Breast epithelium (tissue), 4 donors: ENCODE measurements around the gene BNC2. TPM values are rescaled to one million over a fixed set of nuclear protein-coding genes. Genes with fewer than 3 reads are reported as not detected.

Experiments used
- DNase-seq, 2 donors: peaks; one replicate each; pipeline ENCODE4 v3.0.0-alpha.2; 2019; ENCODE audit warnings: low spot score in 2 of 2
- H3K27ac ChIP-seq, 2 donors: fragments of 200-600 bp; sonication (generic) in 1 of 2; one replicate each; pipeline ENCODE4 v1.5.1; 2016 to 2019; ENCODE audit warnings: mild to moderate bottlenecking in 1 of 2
- H3K27me3 ChIP-seq, 2 donors: fragments of 200-600 bp; sonication (generic) in 1 of 2; one replicate each; pipeline versions ENCODE4 v1.5.1 to v1.6.0; 2017 to 2019; ENCODE audit warnings: control low read depth in 1 of 2, mild to moderate bottlenecking in 1 of 2
- H3K36me3 ChIP-seq: fragments of 200-600 bp; one replicate; pipeline ENCODE4 v1.5.1; 2019
- H3K4me1 ChIP-seq, 2 donors: fragments of 200-600 bp; sonication (generic); one replicate each; pipeline ENCODE4 v1.5.1; 2016 to 2019; ENCODE audit warnings: control low read depth in 1 of 2
- H3K4me3 ChIP-seq, 3 donors: fragments of 200-600 bp; sonication (generic); 1 replicate in 2 of 3; 2 replicates in 1 of 3; pipeline ENCODE4 v1.5.1; 2016 to 2019; ENCODE audit warnings: mild to moderate bottlenecking in 3 of 3, moderate library complexity in 2 of 3
- H3K9me3 ChIP-seq, 2 donors: fragments of 200-600 bp; sonication (generic) in 1 of 2; one replicate each; pipeline ENCODE4 v1.5.1; 2016 to 2019; ENCODE audit warnings: control low read depth in 1 of 2
- CTCF ChIP-seq, 3 donors: fragments of 450-650 bp; IDR thresholded peaks; one replicate each; pipeline ENCODE4 v1.5.1; 2016 to 2017; ENCODE audit warnings: antibody characterized with exemption in 3 of 3, mild to moderate bottlenecking in 3 of 3, moderate library complexity in 3 of 3
- POLR2A ChIP-seq: fragments of 450-650 bp; IDR thresholded peaks from one replicate; pipeline ENCODE4 v1.6.1; 2016; ENCODE audit warnings: antibody characterized with exemption, mild to moderate bottlenecking, moderate library complexity
- POLR2AphosphoS5 ChIP-seq, 3 donors: sonication (generic); formaldehyde crosslinking; IDR thresholded peaks; one replicate each; pipeline ENCODE4 v1.6.1; 2017; ENCODE audit warnings: antibody characterized with exemption in 3 of 3
- intact Hi-C: fragments of 100-400 bp; cut with DNase I; formaldehyde crosslinking; loops from one replicate; pipeline ENCODE4 v1.15.1; 2023; ENCODE audit warnings: low total_unique reads
- total RNA-seq, 3 donors: library from RNA; depleted of rRNA; stranded (reverse); fragments of >200 nt; gene quantifications; one replicate each; pipeline ENCODE4 v1.1.0, GENCODE V29; 2016

Gene BNC2
- total RNA-seq, 3 donors from 2014 or later = 15.8 to 21.1 (median 17.0) TPM

DNA sequence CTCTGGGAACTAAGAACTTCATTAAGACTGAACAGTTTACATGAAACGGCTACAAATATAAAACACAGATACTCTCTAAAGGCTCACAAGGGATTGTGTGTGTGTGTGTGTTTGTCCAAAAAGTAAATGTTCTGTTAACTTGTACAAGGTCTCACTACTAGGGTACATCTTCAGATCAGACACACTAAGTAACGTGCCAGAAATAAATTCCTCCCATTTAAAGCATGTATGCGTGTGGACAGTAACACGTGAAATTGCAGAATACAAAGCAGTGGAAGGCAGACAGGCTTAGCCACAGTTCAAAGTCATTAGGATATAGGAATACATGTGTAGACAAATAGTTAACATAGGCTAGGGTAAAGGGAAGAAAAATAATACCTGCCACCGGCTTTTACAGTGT is 1.8 kb downstream of the BNC2 start:
- H3K4me1 ChIP-seq = no peaks in the 10 kb centered on the region
- intact Hi-C loops = no loop called here
- no peak for TF ChIP-seq CTCF (IDR thresholded peaks at IDR 0.05)
- no peak for TF ChIP-seq POLR2AphosphoS5 (IDR thresholded peaks at IDR 0.05)
- TF ChIP-seq POLR2A = no peak

GRCh38 chr9:16867576-16868311 is 2.7 kb downstream of the BNC2 start:
- no peak for DNase-seq
- TF ChIP-seq POLR2AphosphoS5 (IDR thresholded peaks at IDR 0.05) (peak in 2 of 3 donors; percentile 32 to 60), POLR2A (no peak)
- Histone ChIP-seq H3K4me3 (peak overlapping the region in 2 of 3 donors; percentile 12 to 79), H3K9me3 (no peaks in the 10 kb centered on the region), H3K27me3 (peaks cover 0 to 22% of the 10 kb centered on the region in 2 donors), H3K4me1 (no peaks in the 10 kb centered on the region), H3K27ac (peak overlapping the region in 1 of 2 donors; percentile 34), H3K36me3 (no peaks in the 10 kb centered on the region)
- intact Hi-C loops = no loop called here

More for the DNA sequence above, 1.8 kb downstream of the BNC2 start:
- no peaks in the 10 kb centered on the region for H3K36me3 ChIP-seq
- no peaks in the 10 kb centered on the region for H3K9me3 ChIP-seq
- peak overlapping the region; percentile 63 to 91 (median 79) for H3K4me3 ChIP-seq
- peaks cover 0 to 22% of the 10 kb centered on the region in 2 donors for H3K27me3 ChIP-seq
- peak overlapping the region; percentile 33 to 56 for H3K27ac ChIP-seq
- DNase-seq = no peak

- Histone ChIP-seq H3K4me3 (no peak overlapping the region), H3K27me3 (peaks cover 0 to 22% of the 10 kb centered on the region in 2 donors), H3K36me3 (no peaks in the 10 kb centered on the region), H3K27ac (peak overlapping the region in 1 of 2 donors; percentile 10), H3K4me1 (no peaks in the 10 kb centered on the region), H3K9me3 (no peaks in the 10 kb centered on the region)
- TF ChIP-seq POLR2A (no peak), POLR2AphosphoS5 (IDR thresholded peaks at IDR 0.05) (no peak), CTCF (IDR thresholded peaks at IDR 0.05) (no peak)
- DNase-seq = no peak
- intact Hi-C loops = no loop called here
Observed at GRCh38 chr9:16866587-16866986, 3.9 kb downstream of the BNC2 start.

DNA sequence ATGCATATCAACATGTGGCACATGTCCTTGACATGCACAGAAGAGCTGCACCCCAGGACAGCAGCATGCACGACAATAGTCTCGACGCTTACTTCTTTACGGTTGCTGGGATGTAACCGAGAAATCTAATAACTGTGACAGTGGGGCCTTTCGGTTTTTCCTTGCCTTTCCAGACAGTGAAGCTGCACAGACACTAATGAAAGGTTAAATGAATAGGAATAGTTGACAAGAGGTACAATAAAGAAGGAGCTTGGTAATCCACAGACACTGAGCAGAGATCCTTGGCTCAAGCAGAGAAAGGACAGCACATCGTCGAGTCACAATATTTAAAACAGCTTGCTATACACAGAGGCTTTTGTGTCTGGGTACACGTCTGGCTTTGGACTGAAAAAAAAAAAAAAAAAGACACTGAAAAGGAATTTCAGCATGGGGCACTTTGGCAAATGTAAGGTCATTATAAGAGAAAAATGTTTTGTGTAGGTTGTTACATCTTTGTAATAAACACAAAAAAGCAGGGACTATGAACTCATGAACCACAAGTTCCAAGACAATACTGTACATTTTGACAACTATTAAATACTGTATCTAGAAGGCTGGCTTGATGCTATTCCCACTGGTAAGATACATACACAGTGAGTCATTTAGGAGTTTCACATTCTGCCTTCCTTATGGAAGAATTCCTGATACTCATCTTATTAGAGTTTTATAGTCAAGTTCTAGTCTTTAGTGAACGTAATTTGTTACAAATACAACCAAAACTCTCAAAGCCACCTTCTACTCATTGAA is 5.6 kb downstream of the BNC2 start:
- H3K27ac ChIP-seq = no peak overlapping the region

GRCh38 chr9:16848179-16848578 is 22.3 kb downstream of the BNC2 start:
- Histone ChIP-seq H3K4me1 (no peaks in the 10 kb centered on the region), H3K27me3 (no peaks in the 10 kb centered on the region), H3K27ac (no peak overlapping the region), H3K9me3 (no peaks in the 10 kb centered on the region), H3K4me3 (no peak overlapping the region), H3K36me3 (no peaks in the 10 kb centered on the region)
- intact Hi-C loops = no loop called here
- DNase-seq = no peak
- TF ChIP-seq POLR2AphosphoS5 (IDR thresholded peaks at IDR 0.05) (no peak), POLR2A (no peak)

More for the DNA sequence above, 5.6 kb downstream of the BNC2 start:
- Histone ChIP-seq H3K36me3 (no peaks in the 10 kb centered on the region), H3K27me3 (peaks cover 0 to 13% of the 10 kb centered on the region in 2 donors), H3K9me3 (no peaks in the 10 kb centered on the region), H3K4me3 (peak overlapping the region in 1 of 3 donors; percentile 9), H3K4me1 (no peaks in the 10 kb centered on the region)
- intact Hi-C loops = no loop called here
- no peak for DNase-seq
- no peak for TF ChIP-seq POLR2AphosphoS5 (IDR thresholded peaks at IDR 0.05)

DNA sequence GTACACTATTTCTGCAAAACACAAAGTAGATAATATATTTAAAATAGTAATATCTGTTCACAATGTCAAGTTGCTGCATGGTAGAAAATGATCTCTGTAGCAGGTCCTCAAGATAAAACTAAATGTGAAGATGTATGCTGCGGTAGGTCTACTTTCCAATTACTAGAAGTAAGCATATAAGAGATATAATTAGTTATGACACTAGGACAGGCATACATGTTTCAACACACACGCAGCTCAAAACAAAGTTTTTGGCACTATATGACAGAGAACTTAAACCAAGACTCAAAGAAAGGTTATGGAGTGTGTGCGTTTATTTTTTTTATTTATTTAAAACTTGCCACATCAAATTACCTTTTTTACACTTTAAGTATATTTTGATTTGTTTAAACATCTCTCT is 23.5 kb downstream of the BNC2 start:
- no peak overlapping the region for H3K4me3 ChIP-seq
- H3K9me3 ChIP-seq = no peaks in the 10 kb centered on the region
- intact Hi-C loops = no loop called here
- no peak overlapping the region for H3K27ac ChIP-seq
- DNase-seq = no peak
- H3K36me3 ChIP-seq = no peaks in the 10 kb centered on the region
- TF ChIP-seq CTCF (IDR thresholded peaks at IDR 0.05) = no peak
- no peak for TF ChIP-seq POLR2A
- no peak for TF ChIP-seq POLR2AphosphoS5 (IDR thresholded peaks at IDR 0.05)
- no peaks in the 10 kb centered on the region for H3K27me3 ChIP-seq
- H3K4me1 ChIP-seq = no peaks in the 10 kb centered on the region
